Activated naive CD4-positive, alpha-beta T cell treated with anti-CD3 and anti-CD28 coated beads, Interleukin-2, amount 50 U/mL, for 72 hours (primary cell): ENCODE data around the gene DCTN5. TPM values are rescaled to one million over a fixed set of nuclear protein-coding genes. Genes with fewer than 3 reads are reported as not detected.
A peak's percentile ranks its signal among the peaks of the same experiment; 100 is the strongest.
"Not testable (repeated sequence)": the region's sequence is repeated elsewhere in the genome, so short reads cannot be mapped to it uniquely, and the experiment has no call there.

ENCODE experiments used
- ATAC-seq, 2 donors: fragments of 150-1000 bp; cut with Tn5 transposase; 2 replicates each; pipeline ENCODE4 v1.10.0; 2021; ENCODE audit warnings: mild to moderate bottlenecking in 2 of 2, moderate library complexity in 2 of 2
- DNase-seq, 2 donors: peaks; one replicate each; pipeline ENCODE4 v3.0.0; 2021 to 2022; ENCODE audit warnings: low spot score in 2 of 2
- H3K27ac Mint-ChIP-seq, 2 donors: one replicate each; pipeline ENCODE4 v1.8.0; 2022; ENCODE audit warnings: mild to moderate bottlenecking in 2 of 2, mixed read lengths in 2 of 2
- H3K36me3 Mint-ChIP-seq, 2 donors: one replicate each; pipeline ENCODE4 v1.8.0; 2022; ENCODE audit warnings: mixed read lengths in 2 of 2
- H3K9me3 Mint-ChIP-seq, 2 donors: one replicate each; pipeline ENCODE4 v1.8.0; 2022; ENCODE audit warnings: mixed read lengths in 2 of 2
- total RNA-seq, 2 donors: library from RNA; stranded (reverse); gene quantifications; one replicate each; pipeline ENCODE4 v1.2.3, GENCODE V29; 2022

Gene DCTN5
- 10 to 100 TPM; 71.2 to 88.0 TPM for total RNA-seq

DNA sequence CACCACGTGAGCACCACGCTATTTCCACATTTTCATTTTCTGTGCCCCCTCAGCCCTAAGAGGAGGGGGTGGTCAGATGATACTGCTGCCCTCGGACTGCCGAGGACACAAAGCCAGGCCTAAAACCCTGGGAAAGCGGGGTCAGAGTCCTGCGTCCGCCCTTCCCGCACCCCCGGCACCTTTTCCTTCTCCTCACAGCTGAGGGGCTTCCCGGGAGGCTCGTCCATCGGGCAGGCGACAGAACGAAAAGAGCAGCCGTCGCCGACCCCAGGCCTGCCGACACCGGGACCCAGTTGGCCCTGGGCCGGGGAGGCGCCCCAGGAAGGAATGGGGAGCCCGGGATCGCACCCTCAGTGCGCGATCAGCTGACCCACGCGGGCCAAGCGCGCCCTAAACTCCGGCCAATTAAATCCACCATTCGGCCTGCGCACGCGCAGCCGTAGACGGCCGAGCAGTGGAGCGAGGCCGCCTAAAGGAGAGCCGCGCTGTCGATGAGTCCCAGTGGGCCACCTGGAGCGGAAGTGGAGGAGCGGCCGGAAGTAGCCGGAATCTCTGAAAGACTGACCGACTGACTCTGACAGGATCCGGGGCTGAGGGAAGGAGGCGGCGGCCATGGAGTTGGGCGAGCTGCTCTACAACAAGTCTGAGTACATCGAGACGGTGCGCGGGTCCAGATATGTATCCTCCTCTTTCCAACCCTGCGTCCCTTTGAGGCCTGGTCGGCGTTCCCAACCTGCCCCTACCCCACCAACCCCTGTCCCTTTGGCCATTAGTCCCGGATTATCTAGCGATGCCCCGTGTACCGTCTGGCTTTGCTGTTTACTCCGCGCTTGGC lies at the start of gene DCTN5, which contains the start of gene PALB2:
DCTN5 (plus strand) TSS at position 536 of the 835 bp plus-strand sequence; CDS start at position 613, 77 bp downstream.
PALB2 (minus strand) TSS at position 380 of the 835 bp plus-strand sequence; CDS start at position 227, 153 bp downstream.
- Mint-ChIP-seq H3K27ac (peak within 1 kb of the TSS; percentile 95 to 99), H3K9me3 (peaks cover 0 to 4% of the 10 kb centered on the region in 2 donors), H3K36me3 (peaks cover 40 to 41% of the 10 kb centered on the region in 2 donors)
- DNase-seq (peak; percentile 86 to 96), ATAC-seq (peak; percentile 99)

DNA sequence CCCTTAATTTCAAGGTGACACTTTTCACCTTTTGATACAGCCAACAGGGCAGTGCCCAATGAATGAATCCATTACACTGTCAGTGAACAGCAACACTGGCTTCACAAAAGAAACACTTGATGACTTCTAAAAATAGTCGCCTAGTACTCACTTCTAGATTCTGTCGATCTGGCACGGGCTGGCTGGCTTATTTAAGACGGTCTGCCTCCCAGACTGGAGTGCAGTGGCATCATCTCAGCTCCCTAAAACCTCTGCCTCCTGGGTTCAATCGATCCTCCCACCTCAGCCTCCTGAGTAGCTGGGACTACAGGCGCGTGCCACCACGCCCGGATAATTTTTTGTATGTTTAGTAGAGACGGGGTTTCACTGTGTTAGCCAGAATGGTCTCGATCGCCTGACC lies 47.1 kb upstream of the DCTN5 start:
- H3K9me3 Mint-ChIP-seq = no peaks in the 10 kb centered on the region
- no peak for ATAC-seq
- H3K36me3 Mint-ChIP-seq = peaks cover 4 to 11% of the 10 kb centered on the region in 2 donors
- H3K27ac Mint-ChIP-seq = peak overlapping the region in 1 of 2 donors; percentile 68
- no peak for DNase-seq

DNA sequence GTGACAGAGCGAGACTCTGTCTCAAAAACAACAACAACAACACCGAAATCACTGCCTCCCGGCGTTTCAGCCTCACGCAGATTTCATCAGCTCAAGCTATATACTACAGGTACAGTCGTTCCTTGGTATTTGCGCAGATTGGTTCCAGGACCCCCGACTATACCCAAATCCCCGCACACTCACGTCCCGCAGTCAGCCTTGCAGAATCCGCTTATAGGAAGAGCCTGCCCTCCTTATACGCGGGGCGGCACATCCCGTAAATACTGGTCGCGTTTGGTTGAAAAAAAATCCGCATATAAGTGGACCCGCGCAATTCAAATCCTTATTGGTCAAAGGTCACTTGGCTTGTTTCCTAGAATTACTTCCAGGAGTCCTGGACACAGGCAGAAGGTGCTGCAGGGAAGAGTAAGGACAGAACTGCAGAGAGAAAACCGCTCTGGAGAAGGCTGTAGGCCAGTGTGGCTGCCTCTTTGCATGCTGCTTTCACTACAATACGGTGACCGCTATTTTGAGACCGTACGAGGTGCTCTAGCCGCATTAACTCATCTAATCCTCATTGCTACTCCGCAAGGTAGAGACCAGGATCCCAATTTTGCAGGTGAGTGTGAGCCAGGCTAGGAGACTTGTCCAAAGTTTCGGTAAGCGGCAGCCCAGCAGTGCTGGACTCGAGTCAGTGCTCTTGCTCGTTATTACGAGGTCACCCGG lies 45.9 kb upstream of the DCTN5 start:
- ATAC-seq (no peak), DNase-seq (peak in 1 of 2 donors; percentile 57)
- peaks cover 0 to 11% of the 10 kb centered on the region in 2 donors for H3K36me3 Mint-ChIP-seq
- peak overlapping the region; percentile 73 to 82 for H3K27ac Mint-ChIP-seq
- H3K9me3 Mint-ChIP-seq = no peaks in the 10 kb centered on the region

DNA sequence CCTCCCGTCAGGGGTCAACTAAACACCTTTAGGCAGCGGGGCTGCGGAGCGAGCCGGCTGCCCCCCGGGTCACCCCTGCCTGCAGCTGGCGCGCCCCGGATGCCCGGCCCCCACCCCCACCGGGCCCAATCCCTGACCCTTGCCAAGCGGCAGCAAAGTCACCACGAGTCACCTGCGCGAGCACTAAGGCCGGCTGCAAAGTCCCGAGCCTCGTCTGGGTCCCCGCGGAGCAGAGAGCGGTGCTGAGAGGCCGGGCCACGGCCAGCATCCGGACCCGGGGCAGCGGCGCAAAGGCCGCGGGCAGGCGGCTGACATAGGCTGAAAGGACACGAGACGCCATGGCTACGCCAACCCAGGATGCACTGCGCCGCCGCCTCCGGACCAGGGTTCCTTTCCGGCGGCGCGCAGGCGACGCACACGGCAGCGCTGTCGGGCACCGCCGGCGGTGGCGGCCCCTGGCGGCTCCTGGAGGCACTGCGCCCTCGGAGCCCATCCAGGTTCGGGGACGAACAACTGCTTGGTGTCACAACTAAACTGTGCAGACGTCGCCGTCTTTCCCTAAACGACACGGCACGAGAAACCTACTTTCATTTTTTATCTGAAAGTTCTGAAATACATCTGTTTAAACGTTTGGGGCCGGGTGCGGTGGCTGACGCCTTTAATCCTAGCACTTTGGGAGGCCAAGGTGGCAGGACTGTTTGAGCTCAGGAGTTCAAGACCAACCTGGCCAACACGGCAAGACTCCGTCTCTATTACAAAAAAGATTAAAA lies 45.1 kb upstream of the DCTN5 start, which contains the start of gene NDUFAB1:
NDUFAB1 (minus strand) TSS at position 366 of the 770 bp plus-strand sequence; CDS start at position 340, 26 bp downstream.
- ATAC-seq (peak; percentile 99), DNase-seq (peak; percentile 92 to 97)
- peaks cover 0 to 11% of the 10 kb centered on the region in 2 donors for H3K36me3 Mint-ChIP-seq
- H3K9me3 Mint-ChIP-seq = no peaks in the 10 kb centered on the region
- peak within 1 kb of the TSS; percentile 73 to 82 for H3K27ac Mint-ChIP-seq

DNA sequence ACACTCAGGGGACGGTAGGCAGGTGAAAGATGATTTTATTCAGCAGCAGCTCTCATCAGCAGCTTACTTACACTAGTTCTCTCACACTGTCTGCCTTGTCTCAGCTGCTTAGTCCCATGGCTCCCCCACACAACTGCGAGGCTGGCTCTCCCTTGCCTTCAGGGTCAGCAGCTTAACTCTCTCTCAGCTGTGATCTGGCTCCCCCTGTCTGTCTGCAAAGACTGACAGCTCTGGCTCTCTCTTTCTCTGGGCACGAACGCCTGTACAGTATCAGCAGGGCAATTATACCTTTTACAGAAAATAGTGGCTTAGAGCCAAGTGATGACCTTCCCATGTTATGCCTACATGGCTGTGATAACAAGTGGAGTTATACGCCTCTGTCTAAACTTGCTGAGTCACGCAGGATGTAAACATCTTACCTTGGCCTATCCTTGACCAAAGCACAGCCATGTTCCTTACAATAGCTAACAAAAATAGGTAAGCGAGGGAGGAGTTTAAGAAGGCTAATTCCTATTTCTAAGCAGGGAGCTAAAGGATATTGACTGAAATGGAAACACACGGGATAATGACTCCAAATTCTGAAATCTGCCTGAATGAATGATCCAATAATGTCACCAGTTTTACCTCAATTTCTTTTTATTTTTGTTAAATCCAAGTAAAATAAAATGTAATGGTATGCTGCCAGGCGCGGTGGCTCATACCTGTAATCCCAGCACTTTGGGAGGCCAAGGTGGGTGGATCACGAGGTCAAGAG lies 44.1 kb upstream of the DCTN5 start:
- ATAC-seq (no peak), DNase-seq (peak in 1 of 2 donors; percentile 7)
- peak overlapping the region; percentile 39 to 73 for H3K27ac Mint-ChIP-seq
- H3K36me3 Mint-ChIP-seq = peaks cover 0 to 4% of the 10 kb centered on the region in 2 donors
- H3K9me3 Mint-ChIP-seq = no peaks in the 10 kb centered on the region

DNA sequence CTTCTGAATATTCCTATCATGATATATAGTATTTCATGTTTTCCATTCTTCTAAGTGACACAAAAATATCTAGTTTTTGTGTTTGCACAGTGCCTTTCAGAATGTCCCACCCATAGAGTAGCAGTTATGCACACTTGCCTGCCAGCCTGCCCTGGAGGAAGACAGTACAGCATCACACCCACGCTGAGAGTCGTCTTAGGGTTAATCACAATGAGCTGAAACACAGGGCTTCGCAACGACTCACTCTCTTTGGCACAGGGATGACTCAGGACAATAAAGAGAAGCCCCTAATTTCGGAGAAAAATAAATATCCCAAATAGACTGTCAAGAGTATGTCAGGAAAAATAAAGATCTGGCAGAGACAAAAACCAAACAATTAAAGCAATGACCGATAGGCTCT lies 33.5 kb upstream of the DCTN5 start:
- Mint-ChIP-seq H3K36me3 (no peaks in the 10 kb centered on the region), H3K9me3 (no peaks in the 10 kb centered on the region), H3K27ac (no peak overlapping the region)
- no peak for DNase-seq
- no peak for ATAC-seq

DNA sequence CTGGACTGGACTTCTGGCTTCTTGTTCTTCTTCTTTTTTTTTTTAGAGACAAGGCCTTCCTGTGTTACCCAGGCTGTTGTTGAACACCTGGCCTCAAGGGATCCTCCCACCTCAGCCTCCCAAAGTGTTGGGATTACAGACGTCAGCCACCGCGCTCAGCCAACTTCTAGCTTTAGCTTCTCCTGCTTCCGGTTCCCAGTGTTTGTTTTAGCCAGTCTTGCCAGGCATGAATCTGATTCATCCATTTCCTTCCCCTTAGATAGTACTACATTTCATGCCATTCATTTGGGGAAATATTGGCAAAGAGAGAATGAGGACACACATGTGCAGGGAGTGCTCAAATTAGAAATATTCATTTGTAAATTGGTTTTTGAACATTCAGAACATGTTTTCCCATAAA lies 33.1 kb upstream of the DCTN5 start:
- H3K27ac Mint-ChIP-seq = no peak overlapping the region
- no peak for ATAC-seq
- DNase-seq = no peak

DNA sequence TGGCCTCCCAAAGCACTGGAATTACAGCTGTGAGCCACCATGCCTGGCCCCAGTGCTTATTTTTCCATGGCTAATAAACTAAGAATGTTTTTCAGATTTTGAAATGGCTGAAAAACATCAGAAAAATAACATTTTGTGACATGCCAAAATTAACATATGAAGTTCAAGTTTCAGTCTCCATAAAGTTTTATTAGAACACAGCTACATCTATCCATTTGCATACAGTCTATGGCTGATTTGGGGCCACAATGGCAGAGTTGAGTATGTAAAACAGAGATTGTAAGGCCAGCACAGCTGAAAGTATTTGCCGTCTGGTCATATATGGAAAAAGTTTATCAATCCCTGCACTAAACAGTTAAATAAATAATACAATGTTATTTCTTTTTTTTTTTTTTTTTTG lies 31.3 kb upstream of the DCTN5 start:
- ATAC-seq (no peak), DNase-seq (no peak)
- Mint-ChIP-seq H3K27ac (peak overlapping the region in 1 of 2 donors; percentile 77), H3K9me3 (no peaks in the 10 kb centered on the region), H3K36me3 (no peaks in the 10 kb centered on the region)

More for the DNA sequence above, 33.1 kb upstream of the DCTN5 start:
- Mint-ChIP-seq H3K9me3 (no peaks in the 10 kb centered on the region), H3K36me3 (no peaks in the 10 kb centered on the region)

DNA sequence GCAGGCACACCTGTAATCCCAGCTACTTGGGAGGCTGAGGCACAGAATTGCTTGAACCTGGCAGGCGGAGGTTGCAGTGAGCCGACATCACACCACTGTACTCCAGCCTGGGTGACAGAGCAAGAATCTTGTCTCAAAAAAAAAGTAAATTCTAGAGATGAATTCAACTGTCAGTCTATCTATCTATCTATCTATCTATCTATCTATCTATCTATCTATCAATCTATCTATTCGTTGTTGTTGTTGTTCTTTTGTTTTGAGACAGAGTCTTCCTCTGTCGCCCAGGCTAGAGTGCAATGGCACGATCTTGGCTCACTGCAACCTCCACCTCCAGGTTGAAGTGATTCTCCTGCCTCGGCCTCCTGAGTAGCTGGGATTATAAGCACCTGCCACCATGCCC lies 30.4 kb upstream of the DCTN5 start:
- not testable (repeated sequence) for H3K36me3 Mint-ChIP-seq, H3K27ac Mint-ChIP-seq, H3K9me3 Mint-ChIP-seq, ATAC-seq, DNase-seq

DNA sequence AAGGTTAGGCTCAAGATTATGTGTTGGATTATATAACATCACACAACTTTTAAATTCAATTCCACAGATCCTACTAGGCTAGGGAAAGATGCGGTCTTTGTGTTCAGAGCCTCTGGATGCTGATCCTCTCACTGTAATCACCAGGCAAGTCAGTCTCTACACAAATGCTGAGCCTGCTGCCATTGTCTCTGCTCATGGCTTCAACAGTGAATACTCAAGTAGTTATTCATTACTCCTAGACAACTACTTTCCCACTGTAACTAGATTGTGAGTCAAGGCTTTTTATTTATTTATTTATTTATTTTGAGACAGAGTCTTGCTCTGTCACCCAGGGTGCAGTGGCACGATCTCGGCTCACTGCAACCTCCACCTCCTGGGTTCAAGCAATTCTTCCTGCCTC lies 29.3 kb upstream of the DCTN5 start:
- Mint-ChIP-seq H3K27ac (no peak overlapping the region), H3K36me3 (peaks cover 0 to 6% of the 10 kb centered on the region in 2 donors), H3K9me3 (no peaks in the 10 kb centered on the region)
- no peak for DNase-seq
- no peak for ATAC-seq

DNA sequence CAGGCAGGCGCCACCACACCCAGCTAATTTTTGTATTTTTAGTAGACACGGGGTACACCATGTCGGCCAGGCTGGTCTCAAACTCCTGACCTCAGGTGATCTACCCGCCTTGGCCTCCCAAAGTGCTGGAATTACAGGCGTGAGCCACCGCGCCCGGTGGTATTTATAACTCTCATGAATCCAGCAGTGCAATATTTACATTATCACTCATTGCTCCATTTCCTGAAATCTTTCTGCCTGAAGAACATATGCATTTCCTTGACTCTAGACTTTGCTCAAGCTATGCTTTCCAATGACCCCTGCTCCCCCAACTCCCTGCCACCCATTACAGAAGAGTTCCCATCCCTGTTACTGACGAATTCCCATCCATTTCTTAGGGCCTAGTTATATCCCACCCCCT lies 25.5 kb upstream of the DCTN5 start:
- ATAC-seq (no peak), DNase-seq (no peak)
- Mint-ChIP-seq H3K27ac (no peak overlapping the region), H3K9me3 (no peaks in the 10 kb centered on the region), H3K36me3 (peaks cover 0 to 16% of the 10 kb centered on the region in 2 donors)

DNA sequence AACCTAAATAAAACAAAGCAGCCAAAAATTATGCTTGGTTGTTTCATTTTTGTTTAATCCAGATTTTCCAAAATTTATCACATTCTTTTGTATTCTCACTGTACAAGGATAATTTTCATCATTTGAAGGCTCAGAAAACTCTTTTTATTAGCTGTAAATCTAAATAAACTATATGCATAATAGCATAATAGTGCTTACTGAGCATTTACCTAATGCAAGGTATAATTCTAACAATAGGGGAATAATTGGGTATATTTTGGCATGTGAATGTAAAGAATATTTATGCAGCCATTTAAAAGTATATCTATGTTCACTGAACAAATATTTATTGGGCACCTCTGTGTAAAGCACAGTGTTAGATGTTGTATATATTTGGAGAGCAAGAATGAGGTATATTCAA lies 17.2 kb upstream of the DCTN5 start:
- no peak for ATAC-seq
- no peak for DNase-seq
- Mint-ChIP-seq H3K36me3 (peaks cover 0 to 9% of the 10 kb centered on the region in 2 donors), H3K9me3 (no peaks in the 10 kb centered on the region), H3K27ac (no peak overlapping the region)

DNA sequence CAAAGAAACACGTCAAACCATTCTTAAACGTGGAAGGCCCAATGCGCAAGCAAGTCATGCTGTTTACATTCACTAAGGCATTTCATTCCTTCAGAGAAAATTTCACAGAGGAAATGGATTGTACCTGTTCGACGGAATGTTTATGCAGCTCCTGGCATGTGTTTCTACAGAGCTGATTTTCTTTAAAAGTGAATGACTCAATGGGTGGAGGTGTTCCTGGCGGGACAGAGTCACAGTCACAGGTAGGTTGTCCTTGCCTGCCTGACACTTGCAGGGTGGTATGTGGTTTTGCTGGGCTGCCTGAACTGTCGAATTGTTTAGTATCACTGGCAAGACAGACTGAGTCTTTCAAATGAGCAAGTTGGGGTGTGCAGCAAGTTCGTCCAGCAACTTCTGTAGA lies 11.8 kb upstream of the DCTN5 start:
- peaks cover 0 to 13% of the 10 kb centered on the region in 2 donors for H3K36me3 Mint-ChIP-seq

DNA sequence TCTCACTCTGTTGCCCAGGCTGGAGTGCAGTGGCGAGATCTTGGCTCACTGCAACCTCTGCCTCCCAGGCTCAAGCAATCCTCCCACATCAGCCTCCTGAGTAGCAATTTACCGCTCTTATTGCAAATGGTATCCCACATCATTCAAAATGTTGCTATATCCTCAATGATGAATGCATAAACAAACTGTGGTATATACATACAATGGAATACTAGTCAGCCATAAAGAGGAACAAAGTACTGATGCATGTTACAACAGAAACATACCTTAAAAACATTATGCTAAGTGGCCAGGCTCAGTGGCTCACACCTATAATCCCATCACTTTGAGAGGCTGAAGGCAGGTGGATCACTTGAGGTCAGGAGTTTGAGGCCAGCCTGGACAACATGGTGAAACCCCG lies 9.4 kb upstream of the DCTN5 start:
- H3K9me3 Mint-ChIP-seq, ATAC-seq, DNase-seq: not testable (repeated sequence)
- Mint-ChIP-seq H3K36me3 (peaks cover 8 to 11% of the 10 kb centered on the region in 2 donors), H3K27ac (peak overlapping the region in 1 of 2 donors; percentile 77)

More for the DNA sequence above, 11.8 kb upstream of the DCTN5 start:
- Mint-ChIP-seq H3K9me3 (no peaks in the 10 kb centered on the region), H3K27ac (peak overlapping the region in 1 of 2 donors; percentile 15)
- no peak for DNase-seq
- no peak for ATAC-seq

DNA sequence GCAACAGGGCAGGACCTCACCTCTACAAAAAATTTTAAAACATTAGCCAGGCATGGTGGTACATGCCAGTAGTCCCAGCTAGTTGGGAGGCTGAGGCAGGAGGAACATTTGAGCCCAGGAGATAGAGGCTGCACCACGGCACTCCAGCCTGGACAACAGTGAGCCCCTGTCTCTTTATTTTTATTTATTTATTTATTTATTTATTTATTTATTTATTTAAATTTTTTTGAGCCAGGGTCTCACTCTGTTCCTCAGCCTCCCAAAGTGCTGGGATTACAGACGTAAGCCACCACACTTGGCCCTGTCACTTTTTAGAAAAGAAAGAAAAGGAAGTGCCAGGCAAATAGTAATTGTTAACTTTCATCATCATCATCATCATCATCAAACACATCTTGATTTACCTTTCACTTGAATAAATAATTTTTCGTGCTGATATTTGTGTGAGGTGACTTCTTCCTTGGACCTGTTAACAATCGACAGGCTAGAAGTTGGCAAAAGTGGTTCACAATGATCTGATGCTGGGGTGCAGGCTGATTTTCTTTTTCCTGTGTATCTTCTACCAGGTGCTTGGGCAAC lies 6.7 kb upstream of the DCTN5 start:
- H3K27ac Mint-ChIP-seq = no peak overlapping the region
- no peaks in the 10 kb centered on the region for H3K9me3 Mint-ChIP-seq
- peaks cover 7 to 8% of the 10 kb centered on the region in 2 donors for H3K36me3 Mint-ChIP-seq
- no peak for ATAC-seq
- no peak for DNase-seq
